DOHH2 (cell line): ENCODE results near the gene PLET1.
A peak's percentile ranks its signal among the peaks of the same experiment; 100 is the strongest.

Source experiments
- H3F3A ChIP-seq: fragments of 200-600 bp; sonication (generic), shearing (Covaris generic); 2 replicates; pipeline ENCODE4 v1.6.0; 2016; ENCODE audit warnings: antibody characterized with exemption, mild to moderate bottlenecking; ENCODE audit not compliant: control insufficient read depth, insufficient read depth
- H3K27ac ChIP-seq: fragments of 200-600 bp; sonication (generic); 2 replicates; pipeline ENCODE4 v1.5.1; 2014; ENCODE audit warnings: low read depth, mild to moderate bottlenecking, low read length, moderate library complexity
- H3K27me3 ChIP-seq: fragments of 200-600 bp; sonication (generic); 2 replicates; pipeline ENCODE4 v1.6.1; 2014; ENCODE audit warnings: mild to moderate bottlenecking, low read length, mixed read lengths; ENCODE audit not compliant: control insufficient read depth
- H3K36me3 ChIP-seq: fragments of 200-600 bp; sonication (generic); 2 replicates; pipeline ENCODE4 v1.6.1; 2014; ENCODE audit warnings: mild to moderate bottlenecking, low read length, moderate library complexity, mixed read lengths; ENCODE audit not compliant: control insufficient read depth
- H3K4me1 ChIP-seq: fragments of 200-600 bp; sonication (generic); 2 replicates; pipeline ENCODE4 v1.6.1; 2014; ENCODE audit warnings: mild to moderate bottlenecking, low read length, mixed read lengths; ENCODE audit not compliant: control insufficient read depth
- H3K4me2 ChIP-seq: fragments of 200-600 bp; sonication (generic); 2 replicates; pipeline ENCODE4 v1.6.0; 2014; ENCODE audit warnings: mild to moderate bottlenecking, low read length, moderate library complexity
- H3K4me3 ChIP-seq: fragments of 200-600 bp; sonication (generic); 2 replicates; pipeline ENCODE4 v1.5.1; 2014; ENCODE audit warnings: mild to moderate bottlenecking, low read length, mixed read lengths
- H3K79me2 ChIP-seq: fragments of 200-600 bp; sonication (generic); 2 replicates; pipeline ENCODE4 v1.6.1; 2014; ENCODE audit warnings: mild to moderate bottlenecking, low read length, mixed read lengths; ENCODE audit not compliant: control insufficient read depth
- H3K9me2 ChIP-seq: fragments of 200-600 bp; sonication (generic); replicated peaks from 2 replicates; pipeline ENCODE4 v1.6.1; 2014; ENCODE audit warnings: mild to moderate bottlenecking, low read length, mixed read lengths; ENCODE audit not compliant: control insufficient read depth
- H3K9me3 ChIP-seq: fragments of 200-600 bp; sonication (generic); 2 replicates; pipeline ENCODE4 v1.6.1; 2014; ENCODE audit warnings: antibody characterized with exemption, low read length, mixed read lengths; ENCODE audit not compliant: control insufficient read depth, insufficient read depth
- H4K20me1 ChIP-seq: fragments of 200-600 bp; sonication (generic); 2 replicates; pipeline ENCODE4 v1.6.0; 2014; ENCODE audit warnings: low read depth, mild to moderate bottlenecking, antibody characterized with exemption, low read length, moderate library complexity; ENCODE audit not compliant: control insufficient read depth, insufficient read depth
- CTCF ChIP-seq: fragments of 200-600 bp; sonication (generic); IDR thresholded peaks from one replicate; pipeline ENCODE4 v1.5.1; 2014; ENCODE audit warnings: antibody characterized with exemption, mild to moderate bottlenecking, low read depth, low read length; ENCODE audit not compliant: poor library complexity, severe bottlenecking
- EZH2phosphoT487 ChIP-seq: fragments of 200-600 bp; sonication (generic); IDR thresholded peaks from 2 replicates; pipeline ENCODE4 v1.6.1; 2017; ENCODE audit warnings: borderline replicate concordance, mild to moderate bottlenecking, antibody characterized with exemption, low read length, moderate library complexity, mixed read lengths

PLET1 gene

GRCh38 chr11:112235750-112236390 lies 24.8 kb downstream of the PLET1 start:
- H3K4me1 ChIP-seq = peaks cover 15% of the 10 kb centered on the region
- peak overlapping the region; percentile 47 for H3K4me2 ChIP-seq
- H4K20me1 ChIP-seq = no peaks in the 10 kb centered on the region
- no peaks in the 10 kb centered on the region for H3K27me3 ChIP-seq
- H3F3A ChIP-seq = peaks cover 6% of the 10 kb centered on the region; the same call in 1 of the 2 replicates
- TF ChIP-seq CTCF (no peak), EZH2phosphoT487 (no peak)
- peaks cover 42% of the 10 kb centered on the region for H3K36me3 ChIP-seq
- no peaks in the 10 kb centered on the region; the same call in 1 of the 2 replicates for H3K79me2 ChIP-seq
- H3K27ac ChIP-seq = peak overlapping the region; percentile 14; the same call in 1 of the 2 replicates
- H3K4me3 ChIP-seq = peak overlapping the region; percentile 28; the same call in 1 of the 2 replicates
- H3K9me2 ChIP-seq = no peaks in the 10 kb centered on the region
- no peaks in the 10 kb centered on the region for H3K9me3 ChIP-seq

GRCh38 chr11:112231952-112232351 lies 28.7 kb downstream of the PLET1 start:
- Histone ChIP-seq H4K20me1 (no peaks in the 10 kb centered on the region), H3K36me3 (peaks cover 58% of the 10 kb centered on the region), H3K27me3 (no peaks in the 10 kb centered on the region), H3K4me2 (no peak overlapping the region), H3F3A (peaks cover 6% of the 10 kb centered on the region; the same call in 1 of the 2 replicates), H3K4me1 (peaks cover 26% of the 10 kb centered on the region), H3K9me2 (no peaks in the 10 kb centered on the region), H3K4me3 (no peak overlapping the region), H3K27ac (no peak overlapping the region), H3K79me2 (peaks cover 15% of the 10 kb centered on the region), H3K9me3 (no peaks in the 10 kb centered on the region)
- TF ChIP-seq EZH2phosphoT487 = no peak
- no peak for TF ChIP-seq CTCF

GRCh38 chr11:112229746-112230433 lies 30.8 kb downstream of the PLET1 start:
- Histone ChIP-seq H3K9me3 (no peaks in the 10 kb centered on the region), H3K4me1 (peaks cover 14% of the 10 kb centered on the region), H4K20me1 (no peaks in the 10 kb centered on the region), H3K9me2 (no peaks in the 10 kb centered on the region), H3K27ac (no peak overlapping the region), H3K4me3 (no peak overlapping the region), H3K27me3 (no peaks in the 10 kb centered on the region), H3K4me2 (no peak overlapping the region), H3F3A (peaks cover 6% of the 10 kb centered on the region; the same call in 1 of the 2 replicates), H3K79me2 (peaks cover 21% of the 10 kb centered on the region), H3K36me3 (peaks cover 41% of the 10 kb centered on the region)
- TF ChIP-seq EZH2phosphoT487 (no peak), CTCF (no peak)
